ENCODE measurements around the gene ENO2. TPM values are rescaled to one million over a fixed set of nuclear protein-coding genes. Genes with fewer than 3 reads are reported as not detected.
A peak's percentile ranks its signal among the peaks of the same experiment; 100 is the strongest.
"Not testable (repeated sequence)": the region's sequence is repeated elsewhere in the genome, so short reads cannot be mapped to it uniquely, and the experiment has no call there.

The ENO2 gene
- total and polyA plus RNA-seq, 2 experiments from 2014 or later, result 43.5 to 53.5 TPM

GRCh38 chr12:6870304-6870703 is 44.1 kb upstream of the ENO2 start:
- H2AFZ ChIP-seq; H3K27me3 ChIP-seq (ENCODE audit: insufficient read depth); H3K27ac Mint-ChIP-seq; DNase-seq (ENCODE audit: low spot score); H3K9me3 Mint-ChIP-seq; H3K9me2 ChIP-seq (ENCODE audit: insufficient read depth); ATAC-seq: not testable (repeated sequence)
- H3K27ac ChIP-seq (ENCODE audit: low read depth), result 0 out of 2 replicates have a peak overlapping the region, but pooled peaks have one; percentile 79
- H3K4me3 ChIP-seq, result peak overlapping the region; percentile 99; the same call in 1 of the 2 replicates
- H4K20me1 ChIP-seq (replicated peaks; ENCODE audit: insufficient read depth), result peaks cover 32% of the 10 kb centered on the region
- H3F3A ChIP-seq (replicated peaks; ENCODE audit: low read depth), result peaks cover 72% of the 10 kb centered on the region
- peak overlapping the region; percentile 92; the same call in 2 of the 3 replicates for H3K4me3 Mint-ChIP-seq
- peaks cover 55% of the 10 kb centered on the region for H3K27me3 Mint-ChIP-seq (ENCODE audit: insufficient read depth, low read depth, poor library complexity)
- H3K36me3 ChIP-seq (ENCODE audit: insufficient read depth), result peaks cover 14% of the 10 kb centered on the region; the same call in 1 of the 2 replicates
- peaks cover 57% of the 10 kb centered on the region for H3K4me1 ChIP-seq (ENCODE audit: insufficient read depth)
- H3K4me1 Mint-ChIP-seq, result peaks cover 55% of the 10 kb centered on the region
- H3K36me3 Mint-ChIP-seq (ENCODE audit: low read depth), result peaks cover 51% of the 10 kb centered on the region
- peak overlapping the region; percentile 100; the same call in 1 of the 2 replicates for H3K4me2 ChIP-seq
- peaks cover 33% of the 10 kb centered on the region for H3K79me2 ChIP-seq (replicated peaks; ENCODE audit: insufficient read depth)

GRCh38 chr12:6871052-6871957 is 43.1 kb upstream of the ENO2 start:
- Histone ChIP-seq H3K4me3 (peak overlapping the region; percentile 99), H4K20me1 (replicated peaks; ENCODE audit: insufficient read depth) (peaks cover 32% of the 10 kb centered on the region), H2AFZ (no peak overlapping the region), H3K4me1 (ENCODE audit: insufficient read depth) (peaks cover 47% of the 10 kb centered on the region), H3K4me2 (peak overlapping the region; percentile 100), H3K79me2 (replicated peaks; ENCODE audit: insufficient read depth) (peaks cover 33% of the 10 kb centered on the region), H3K27ac (ENCODE audit: low read depth) (peak overlapping the region; percentile 79; the same call in 1 of the 2 replicates), H3K36me3 (ENCODE audit: insufficient read depth) (peaks cover 14% of the 10 kb centered on the region; the same call in 1 of the 2 replicates), H3K9me2 (ENCODE audit: insufficient read depth) (no peaks in the 10 kb centered on the region), H3F3A (replicated peaks; ENCODE audit: low read depth) (peaks cover 67% of the 10 kb centered on the region), H3K27me3 (ENCODE audit: insufficient read depth) (no peaks in the 10 kb centered on the region)
- ATAC-seq (peak; percentile 3), DNase-seq (ENCODE audit: low spot score) (peak; percentile 36)
- H3K36me3 Mint-ChIP-seq (ENCODE audit: low read depth), result peaks cover 48% of the 10 kb centered on the region
- H3K4me3 Mint-ChIP-seq, result peak overlapping the region; percentile 92
- peak; percentile 43 for TF ChIP-seq POLR2AphosphoS5 (IDR thresholded peaks at IDR 0.05; ENCODE audit: low read depth)
- TF ChIP-seq JUNB (IDR thresholded peaks at IDR 0.05; ENCODE audit: unreplicated experiment), result no peak
- H3K27me3 Mint-ChIP-seq (ENCODE audit: insufficient read depth, low read depth, poor library complexity), result peaks cover 48% of the 10 kb centered on the region
- no peaks in the 10 kb centered on the region; the same call in 1 of the 3 replicates for H3K9me3 Mint-ChIP-seq
- H3K27ac Mint-ChIP-seq, result no peak overlapping the region
- peaks cover 47% of the 10 kb centered on the region for H3K4me1 Mint-ChIP-seq

GRCh38 chr12:6872073-6873048 is 42.0 kb upstream of the ENO2 start:
- H3F3A ChIP-seq (replicated peaks; ENCODE audit: low read depth), result peaks cover 60% of the 10 kb centered on the region
- ATAC-seq (peak; percentile 38), DNase-seq (ENCODE audit: low spot score) (peak; percentile 90)
- no peaks in the 10 kb centered on the region for H3K27me3 ChIP-seq (ENCODE audit: insufficient read depth)
- H3K36me3 ChIP-seq (ENCODE audit: insufficient read depth), result peaks cover 14% of the 10 kb centered on the region; the same call in 1 of the 2 replicates
- H3K4me3 Mint-ChIP-seq, result peak overlapping the region; percentile 92
- H3K79me2 ChIP-seq (replicated peaks; ENCODE audit: insufficient read depth), result peaks cover 33% of the 10 kb centered on the region
- H3K9me3 Mint-ChIP-seq, result no peaks in the 10 kb centered on the region; the same call in 1 of the 3 replicates
- no peaks in the 10 kb centered on the region for H3K9me2 ChIP-seq (ENCODE audit: insufficient read depth)
- H3K27ac Mint-ChIP-seq, result peak overlapping the region; percentile 93; the same call in 1 of the 2 replicates
- H2AFZ ChIP-seq, result no peak overlapping the region
- H3K4me1 ChIP-seq (ENCODE audit: insufficient read depth), result peaks cover 41% of the 10 kb centered on the region
- peaks cover 49% of the 10 kb centered on the region for H3K36me3 Mint-ChIP-seq (ENCODE audit: low read depth)
- H3K27ac ChIP-seq (ENCODE audit: low read depth), result peak overlapping the region; percentile 87
- H4K20me1 ChIP-seq (replicated peaks; ENCODE audit: insufficient read depth), result peaks cover 29% of the 10 kb centered on the region
- peak overlapping the region; percentile 99 for H3K4me3 ChIP-seq
- peak overlapping the region; percentile 100 for H3K4me2 ChIP-seq
- H3K4me1 Mint-ChIP-seq, result peaks cover 43% of the 10 kb centered on the region
- peaks cover 44% of the 10 kb centered on the region for H3K27me3 Mint-ChIP-seq (ENCODE audit: insufficient read depth, low read depth, poor library complexity)
- TF ChIP-seq STAT1 (IDR thresholded peaks at IDR 0.05; ENCODE audit: unreplicated experiment), result no peak
- no peak for TF ChIP-seq ZNF462 (CRISPR knock-in tag; IDR thresholded peaks at IDR 0.05)

Measured in GM23338 (cell line).